Panc1 (cell line): Measurements from ENCODE around the gene FHOD1.

Experiments used
- POLR2AphosphoS5 ChIP-seq: IDR thresholded peaks from 2 replicates; pipeline ENCODE4 v1.6.1; 2012; ENCODE audit warnings: mild to moderate bottlenecking, low read depth, low read length, moderate library complexity
- SIN3A ChIP-seq: IDR thresholded peaks from 2 replicates; pipeline ENCODE4 v1.6.1; 2012; ENCODE audit warnings: low read depth, mild to moderate bottlenecking, low read length, moderate library complexity, borderline replicate concordance; ENCODE audit not compliant: insufficient read depth
- TCF7L2 ChIP-seq: IDR thresholded peaks from 2 replicates; pipeline ENCODE4 v1.6.1; 2011; ENCODE audit warnings: mild to moderate bottlenecking, low read depth, low read length, inconsistent platforms
- TF ChIP-seq, protein P1 (sequence below): fragments of 450-650 bp; IDR thresholded peaks from 2 replicates; pipeline ENCODE4 v1.5.1; 2017; ENCODE audit warnings: mild to moderate bottlenecking

DNA sequence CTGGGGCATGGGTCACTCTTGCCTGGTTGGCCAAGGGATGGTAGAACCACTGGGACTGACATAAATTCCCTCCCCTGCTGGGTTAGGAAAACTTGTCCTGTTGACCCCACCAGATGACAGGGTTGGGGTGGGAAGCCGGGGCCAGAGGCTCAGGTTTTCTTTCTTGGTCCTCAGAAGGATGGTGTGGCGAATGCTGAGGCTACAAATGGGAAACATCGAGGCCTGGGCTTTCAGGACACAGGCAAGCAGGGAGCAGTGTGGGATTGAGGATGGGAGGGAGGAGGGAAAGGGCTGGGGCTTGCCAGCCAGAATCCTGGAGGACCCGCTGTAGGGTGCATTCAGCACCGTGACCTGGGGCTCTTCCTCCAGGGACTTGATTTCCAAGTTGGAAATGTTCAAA is 17.6 kb upstream of the FHOD1 start:
- TF ChIP-seq, protein P1, sequence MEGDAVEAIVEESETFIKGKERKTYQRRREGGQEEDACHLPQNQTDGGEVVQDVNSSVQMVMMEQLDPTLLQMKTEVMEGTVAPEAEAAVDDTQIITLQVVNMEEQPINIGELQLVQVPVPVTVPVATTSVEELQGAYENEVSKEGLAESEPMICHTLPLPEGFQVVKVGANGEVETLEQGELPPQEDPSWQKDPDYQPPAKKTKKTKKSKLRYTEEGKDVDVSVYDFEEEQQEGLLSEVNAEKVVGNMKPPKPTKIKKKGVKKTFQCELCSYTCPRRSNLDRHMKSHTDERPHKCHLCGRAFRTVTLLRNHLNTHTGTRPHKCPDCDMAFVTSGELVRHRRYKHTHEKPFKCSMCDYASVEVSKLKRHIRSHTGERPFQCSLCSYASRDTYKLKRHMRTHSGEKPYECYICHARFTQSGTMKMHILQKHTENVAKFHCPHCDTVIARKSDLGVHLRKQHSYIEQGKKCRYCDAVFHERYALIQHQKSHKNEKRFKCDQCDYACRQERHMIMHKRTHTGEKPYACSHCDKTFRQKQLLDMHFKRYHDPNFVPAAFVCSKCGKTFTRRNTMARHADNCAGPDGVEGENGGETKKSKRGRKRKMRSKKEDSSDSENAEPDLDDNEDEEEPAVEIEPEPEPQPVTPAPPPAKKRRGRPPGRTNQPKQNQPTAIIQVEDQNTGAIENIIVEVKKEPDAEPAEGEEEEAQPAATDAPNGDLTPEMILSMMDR = no peak
- no peak for TF ChIP-seq TCF7L2
- no peak for TF ChIP-seq POLR2AphosphoS5
- no peak for TF ChIP-seq SIN3A
